NT2/D1 (cell line): Measurements from ENCODE around the gene NRXN3.

Experiments
- DNase-seq: peaks from one replicate; pipeline ENCODE4 v3.0.0-alpha.2; 2011; ENCODE audit warnings: low read depth, low spot score
- H3K27me3 ChIP-seq: 2 replicates; pipeline ENCODE4 v1.6.0; 2011; ENCODE audit warnings: mild to moderate bottlenecking; ENCODE audit not compliant: insufficient read length, insufficient read depth
- H3K36me3 ChIP-seq: 2 replicates; pipeline ENCODE4 v1.6.1; 2011; ENCODE audit warnings: mild to moderate bottlenecking, low read length, mixed read lengths; ENCODE audit not compliant: insufficient read depth, insufficient read length
- H3K4me1 ChIP-seq: 2 replicates; pipeline ENCODE4 v1.5.1; 2011; ENCODE audit not compliant: insufficient read depth, insufficient read length
- H3K4me3 ChIP-seq: 2 replicates; pipeline ENCODE4 v1.5.1; 2011; ENCODE audit warnings: low read depth; ENCODE audit not compliant: insufficient read length
- H3K9ac ChIP-seq: 2 replicates; pipeline ENCODE4 v1.6.0; 2011; ENCODE audit warnings: low read depth; ENCODE audit not compliant: insufficient read length
- H3K9me3 ChIP-seq: 2 replicates; pipeline ENCODE4 v1.5.1; 2011; ENCODE audit warnings: mild to moderate bottlenecking, low read length; ENCODE audit not compliant: insufficient read depth
- SUZ12 ChIP-seq: IDR thresholded peaks from 2 replicates; pipeline ENCODE4 v1.6.1; 2011; ENCODE audit not compliant: insufficient read length, insufficient read depth; ENCODE audit errors: extremely low read depth
- YY1 ChIP-seq: IDR thresholded peaks from 2 replicates; pipeline ENCODE4 v1.6.1; 2011; ENCODE audit not compliant: insufficient read length, insufficient read depth
- ZNF274 ChIP-seq: IDR thresholded peaks from 2 replicates; pipeline ENCODE4 v1.6.1; 2011; ENCODE audit warnings: mild to moderate bottlenecking, low read depth, low read length

NRXN3 gene

GRCh38 chr14:79064214-79064613 is 894.0 kb downstream of the NRXN3 start:
- Histone ChIP-seq H3K4me1 (no peaks in the 10 kb centered on the region), H3K9me3 (no peaks in the 10 kb centered on the region), H3K36me3 (no peaks in the 10 kb centered on the region), H3K4me3 (no peak overlapping the region), H3K27me3 (no peaks in the 10 kb centered on the region), H3K9ac (no peak overlapping the region)
- TF ChIP-seq ZNF274 = no peak
- no peak for TF ChIP-seq YY1
- no peak for TF ChIP-seq SUZ12
- DNase-seq = no peak

- Histone ChIP-seq H3K4me1 (no peaks in the 10 kb centered on the region), H3K27me3 (no peaks in the 10 kb centered on the region), H3K9me3 (no peaks in the 10 kb centered on the region), H3K9ac (no peak overlapping the region), H3K36me3 (no peaks in the 10 kb centered on the region), H3K4me3 (no peak overlapping the region)
- no peak for DNase-seq
- TF ChIP-seq SUZ12 (no peak), ZNF274 (no peak), YY1 (no peak)
Observed at GRCh38 chr14:79074510-79074909, 904.3 kb downstream of the NRXN3 start.

GRCh38 chr14:79076428-79076827 is 906.3 kb downstream of the NRXN3 start:
- TF ChIP-seq ZNF274 (no peak), YY1 (no peak), SUZ12 (no peak)
- no peak overlapping the region for H3K4me3 ChIP-seq
- H3K9me3 ChIP-seq = no peaks in the 10 kb centered on the region
- no peak overlapping the region for H3K9ac ChIP-seq
- no peaks in the 10 kb centered on the region for H3K36me3 ChIP-seq
- no peaks in the 10 kb centered on the region for H3K27me3 ChIP-seq
- DNase-seq = no peak
- H3K4me1 ChIP-seq = no peaks in the 10 kb centered on the region

- no peak for DNase-seq
- no peaks in the 10 kb centered on the region for H3K4me1 ChIP-seq
- no peak overlapping the region for H3K9ac ChIP-seq
- no peaks in the 10 kb centered on the region for H3K9me3 ChIP-seq
- no peak overlapping the region for H3K4me3 ChIP-seq
- H3K36me3 ChIP-seq = no peaks in the 10 kb centered on the region
- TF ChIP-seq SUZ12 = no peak
- TF ChIP-seq YY1 = no peak
- no peaks in the 10 kb centered on the region for H3K27me3 ChIP-seq
Observed at GRCh38 chr14:79077096-79077495, 906.9 kb downstream of the NRXN3 start.

- Histone ChIP-seq H3K4me1 (no peaks in the 10 kb centered on the region), H3K9ac (no peak overlapping the region), H3K4me3 (no peak overlapping the region), H3K27me3 (no peaks in the 10 kb centered on the region), H3K9me3 (no peaks in the 10 kb centered on the region), H3K36me3 (no peaks in the 10 kb centered on the region)
- DNase-seq = no peak
- TF ChIP-seq ZNF274 (no peak), SUZ12 (no peak), YY1 (no peak)
Observed at GRCh38 chr14:79080040-79080439, 909.9 kb downstream of the NRXN3 start.

GRCh38 chr14:79082883-79083282 is 912.7 kb downstream of the NRXN3 start:
- no peaks in the 10 kb centered on the region for H3K9me3 ChIP-seq
- TF ChIP-seq SUZ12 = no peak
- no peak for TF ChIP-seq YY1
- TF ChIP-seq ZNF274 = no peak
- H3K9ac ChIP-seq = no peak overlapping the region
- H3K27me3 ChIP-seq = no peaks in the 10 kb centered on the region
- H3K36me3 ChIP-seq = no peaks in the 10 kb centered on the region
- H3K4me1 ChIP-seq = no peaks in the 10 kb centered on the region
- H3K4me3 ChIP-seq = no peak overlapping the region
- DNase-seq = no peak

- H3K4me3 ChIP-seq = no peak overlapping the region
- H3K9ac ChIP-seq = no peak overlapping the region
- H3K36me3 ChIP-seq = no peaks in the 10 kb centered on the region
- H3K9me3 ChIP-seq = no peaks in the 10 kb centered on the region
- DNase-seq = no peak
- no peaks in the 10 kb centered on the region for H3K4me1 ChIP-seq
- TF ChIP-seq ZNF274 (no peak), YY1 (no peak), SUZ12 (no peak)
- no peaks in the 10 kb centered on the region for H3K27me3 ChIP-seq
Observed at GRCh38 chr14:79083356-79083755, 913.2 kb downstream of the NRXN3 start.

- TF ChIP-seq SUZ12 = no peak
- no peak for TF ChIP-seq YY1
- TF ChIP-seq ZNF274 = no peak
- no peak for DNase-seq
- Histone ChIP-seq H3K36me3 (no peaks in the 10 kb centered on the region), H3K9me3 (no peaks in the 10 kb centered on the region), H3K9ac (no peak overlapping the region), H3K27me3 (no peaks in the 10 kb centered on the region), H3K4me1 (no peaks in the 10 kb centered on the region), H3K4me3 (no peak overlapping the region)
Observed at GRCh38 chr14:79084861-79085260, 914.7 kb downstream of the NRXN3 start.
